ENCODE data around the gene DNAJC10.
"Not testable (repeated sequence)": the region's sequence is repeated elsewhere in the genome, so short reads cannot be mapped to it uniquely, and the experiment has no call there.

DNAJC10 gene

GRCh38 chr2:182758379-182758778 lies 42.3 kb downstream of the DNAJC10 start:
- no peaks in the 10 kb centered on the region for H3K9me3 Mint-ChIP-seq
- H3K27ac Mint-ChIP-seq, result no peak overlapping the region
- no peaks in the 10 kb centered on the region for H3K27me3 Mint-ChIP-seq (ENCODE audit: low read depth, poor library complexity)
- H3K36me3 Mint-ChIP-seq (ENCODE audit: low read depth), result peaks cover 40% of the 10 kb centered on the region
- no peaks in the 10 kb centered on the region for H3K4me1 Mint-ChIP-seq
- no peak for TF ChIP-seq CTCF (IDR thresholded peaks at IDR 0.05)
- no peak for DNase-seq
- H3K4me3 Mint-ChIP-seq, result no peak overlapping the region

- Mint-ChIP-seq H3K36me3 (ENCODE audit: low read depth) (peaks cover 26% of the 10 kb centered on the region), H3K27me3 (ENCODE audit: low read depth, poor library complexity) (no peaks in the 10 kb centered on the region), H3K4me1 (no peaks in the 10 kb centered on the region), H3K4me3 (no peak overlapping the region), H3K9me3 (no peaks in the 10 kb centered on the region), H3K27ac (peak overlapping the region; percentile 84)
- no peak for DNase-seq
- TF ChIP-seq CTCF (IDR thresholded peaks at IDR 0.05), result no peak
Observed at GRCh38 chr2:182761903-182762302, 45.8 kb downstream of the DNAJC10 start.

GRCh38 chr2:182763311-182763912 lies 47.4 kb downstream of the DNAJC10 start:
- Mint-ChIP-seq H3K27ac (no peak overlapping the region), H3K27me3 (ENCODE audit: low read depth, poor library complexity) (no peaks in the 10 kb centered on the region), H3K4me3 (no peak overlapping the region), H3K4me1 (no peaks in the 10 kb centered on the region), H3K9me3 (peaks cover 7% of the 10 kb centered on the region), H3K36me3 (ENCODE audit: low read depth) (peaks cover 34% of the 10 kb centered on the region)
- peak; percentile 15 for DNase-seq
- TF ChIP-seq CTCF (IDR thresholded peaks at IDR 0.05), result peak; percentile 62

GRCh38 chr2:182766626-182767025 lies 50.6 kb downstream of the DNAJC10 start:
- TF ChIP-seq CTCF (IDR thresholded peaks at IDR 0.05), result no peak
- peaks cover 39% of the 10 kb centered on the region for H3K9me3 Mint-ChIP-seq
- peak overlapping the region; percentile 34 for H3K27ac Mint-ChIP-seq
- no peaks in the 10 kb centered on the region for H3K27me3 Mint-ChIP-seq (ENCODE audit: low read depth, poor library complexity)
- DNase-seq, result no peak
- H3K4me1 Mint-ChIP-seq, result no peaks in the 10 kb centered on the region
- H3K4me3 Mint-ChIP-seq, result no peak overlapping the region
- H3K36me3 Mint-ChIP-seq (ENCODE audit: low read depth), result peaks cover 55% of the 10 kb centered on the region

- Mint-ChIP-seq H3K27ac (peak overlapping the region; percentile 76), H3K36me3 (ENCODE audit: low read depth) (peaks cover 59% of the 10 kb centered on the region), H3K4me1 (no peaks in the 10 kb centered on the region), H3K27me3 (ENCODE audit: low read depth, poor library complexity) (no peaks in the 10 kb centered on the region), H3K9me3 (peaks cover 49% of the 10 kb centered on the region), H3K4me3 (no peak overlapping the region)
- peak; percentile 43 for TF ChIP-seq CTCF (IDR thresholded peaks at IDR 0.05)
- DNase-seq, result no peak
Observed at GRCh38 chr2:182767578-182767977, 51.5 kb downstream of the DNAJC10 start.

- H3K27ac Mint-ChIP-seq, result not testable (repeated sequence)
- peaks cover 61% of the 10 kb centered on the region for H3K9me3 Mint-ChIP-seq
Observed at GRCh38 chr2:182768950-182769349, 52.9 kb downstream of the DNAJC10 start.

More at GRCh38 chr2:182768950-182769349, 52.9 kb downstream of the DNAJC10 start:
- peaks cover 73% of the 10 kb centered on the region for H3K36me3 Mint-ChIP-seq (ENCODE audit: low read depth)
- not testable (repeated sequence) for H3K4me1 Mint-ChIP-seq; H3K27me3 Mint-ChIP-seq (ENCODE audit: low read depth, poor library complexity); H3K4me3 Mint-ChIP-seq; DNase-seq
